MM.1S (cell line): ENCODE data around the gene LANCL3.
A peak's percentile ranks its signal among the peaks of the same experiment; 100 is the strongest.

Source experiments
- DNase-seq: peaks from one replicate; pipeline ENCODE4 v3.0.0-alpha.2; 2015
- H2AFZ ChIP-seq: fragments of 300-600 bp; sonication (generic); 2 replicates; pipeline ENCODE4 v1.6.0; 2016; ENCODE audit warnings: antibody characterized with exemption, low read length
- H3F3A ChIP-seq: fragments of 300-600 bp; sonication (generic); 2 replicates; pipeline ENCODE4 v1.6.1; 2016; ENCODE audit warnings: mild to moderate bottlenecking, antibody characterized with exemption, low read length, moderate library complexity, mixed read lengths; ENCODE audit not compliant: insufficient read depth
- H3K27ac ChIP-seq: fragments of 300-600 bp; sonication (generic); 2 replicates; pipeline ENCODE4 v1.5.1; 2016; ENCODE audit warnings: mild to moderate bottlenecking, low read length
- H3K27me3 ChIP-seq: fragments of 300-600 bp; sonication (generic); replicated peaks from 2 replicates; pipeline ENCODE4 v1.6.0; 2016; ENCODE audit warnings: low read length; ENCODE audit not compliant: insufficient read depth
- H3K36me3 ChIP-seq: fragments of 300-600 bp; sonication (generic); replicated peaks from 2 replicates; pipeline ENCODE4 v1.6.1; 2016; ENCODE audit warnings: mild to moderate bottlenecking, low read length, mixed read lengths; ENCODE audit not compliant: insufficient read depth
- H3K4me1 ChIP-seq: fragments of 300-600 bp; sonication (generic); 2 replicates; pipeline ENCODE4 v1.6.1; 2016; ENCODE audit warnings: low read length, mixed read lengths
- H3K4me2 ChIP-seq: fragments of 300-600 bp; sonication (generic); 2 replicates; pipeline ENCODE4 v1.6.0; 2016; ENCODE audit warnings: low read depth, low read length
- H3K4me3 ChIP-seq: fragments of 300-600 bp; sonication (generic); 2 replicates; pipeline ENCODE4 v1.5.1; 2016; ENCODE audit warnings: low read length, mixed read lengths
- H3K79me2 ChIP-seq: fragments of 300-600 bp; sonication (generic); 2 replicates; pipeline ENCODE4 v1.6.1; 2016; ENCODE audit warnings: mixed run types, low read length, mixed read lengths
- H3K9ac ChIP-seq: fragments of 300-600 bp; sonication (generic); 2 replicates; pipeline ENCODE4 v1.6.1; 2016; ENCODE audit warnings: low read length, mixed read lengths
- H3K9me2 ChIP-seq: fragments of 300-600 bp; sonication (generic); replicated peaks from 2 replicates; pipeline ENCODE4 v1.6.1; 2016; ENCODE audit warnings: mild to moderate bottlenecking, low read length, mixed read lengths; ENCODE audit not compliant: insufficient read depth
- H3K9me3 ChIP-seq: fragments of 300-600 bp; sonication (generic); replicated peaks from 2 replicates; pipeline ENCODE4 v1.6.1; 2016; ENCODE audit warnings: mild to moderate bottlenecking, low read length, mixed read lengths; ENCODE audit not compliant: insufficient read depth
- H4K20me1 ChIP-seq: fragments of 300-600 bp; sonication (generic); 2 replicates; pipeline ENCODE4 v1.6.1; 2016; ENCODE audit warnings: mild to moderate bottlenecking, low read length, moderate library complexity, mixed read lengths; ENCODE audit not compliant: insufficient read depth
- EZH2 ChIP-seq: fragments of 300-600 bp; sonication (generic); optimal IDR thresholded peaks from 2 replicates; pipeline ENCODE3; 2017; ENCODE audit warnings: low read depth, mild to moderate bottlenecking, antibody characterized with exemption, low read length, mixed read lengths
- EZH2phosphoT487 ChIP-seq: fragments of 300-600 bp; sonication (generic); IDR thresholded peaks from 2 replicates; pipeline ENCODE4 v1.6.1; 2018; ENCODE audit warnings: antibody characterized with exemption, low read length
- TF ChIP-seq, protein P1 (sequence below): fragments of 300-600 bp; sonication (generic); IDR thresholded peaks from 2 replicates; pipeline ENCODE4 v1.5.1; 2016; ENCODE audit warnings: antibody characterized with exemption, low read length, mixed read lengths

The LANCL3 gene

DNA sequence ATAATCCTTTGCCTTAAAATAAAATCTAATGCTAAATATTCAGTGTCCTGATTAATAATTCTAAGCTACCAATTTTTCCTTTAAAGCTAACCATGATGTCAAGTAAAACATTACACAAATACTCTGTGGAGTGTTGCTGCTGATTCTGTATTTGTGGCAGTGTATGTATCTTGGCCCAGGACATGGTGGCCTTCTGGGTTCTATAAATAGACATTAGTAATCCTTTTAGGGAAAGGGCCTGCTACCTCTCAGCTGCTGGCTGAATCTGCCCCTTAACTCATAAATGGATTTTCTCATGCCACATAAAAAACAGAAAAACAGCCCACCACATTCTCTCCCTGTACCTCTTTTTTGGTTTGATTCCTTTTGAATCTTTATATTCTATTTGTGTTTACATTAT lies 113.0 kb downstream of the LANCL3 start:
- Histone ChIP-seq H3K27ac (peak overlapping the region; percentile 88; the same call in 1 of the 2 replicates), H2AFZ (no peak overlapping the region), H3K4me2 (peak overlapping the region; percentile 73; the same call in 1 of the 2 replicates), H3K79me2 (no peaks in the 10 kb centered on the region), H3K4me1 (peaks cover 52% of the 10 kb centered on the region), H3K9me3 (no peaks in the 10 kb centered on the region), H3K9me2 (no peaks in the 10 kb centered on the region), H3K9ac (no peak overlapping the region), H4K20me1 (no peaks in the 10 kb centered on the region), H3K27me3 (no peaks in the 10 kb centered on the region), H3F3A (peaks cover 27% of the 10 kb centered on the region), H3K4me3 (no peak overlapping the region), H3K36me3 (no peaks in the 10 kb centered on the region)
- DNase-seq, result no peak
- TF ChIP-seq EZH2phosphoT487 (no peak), EZH2 (no peak)
- TF ChIP-seq, protein P1, sequence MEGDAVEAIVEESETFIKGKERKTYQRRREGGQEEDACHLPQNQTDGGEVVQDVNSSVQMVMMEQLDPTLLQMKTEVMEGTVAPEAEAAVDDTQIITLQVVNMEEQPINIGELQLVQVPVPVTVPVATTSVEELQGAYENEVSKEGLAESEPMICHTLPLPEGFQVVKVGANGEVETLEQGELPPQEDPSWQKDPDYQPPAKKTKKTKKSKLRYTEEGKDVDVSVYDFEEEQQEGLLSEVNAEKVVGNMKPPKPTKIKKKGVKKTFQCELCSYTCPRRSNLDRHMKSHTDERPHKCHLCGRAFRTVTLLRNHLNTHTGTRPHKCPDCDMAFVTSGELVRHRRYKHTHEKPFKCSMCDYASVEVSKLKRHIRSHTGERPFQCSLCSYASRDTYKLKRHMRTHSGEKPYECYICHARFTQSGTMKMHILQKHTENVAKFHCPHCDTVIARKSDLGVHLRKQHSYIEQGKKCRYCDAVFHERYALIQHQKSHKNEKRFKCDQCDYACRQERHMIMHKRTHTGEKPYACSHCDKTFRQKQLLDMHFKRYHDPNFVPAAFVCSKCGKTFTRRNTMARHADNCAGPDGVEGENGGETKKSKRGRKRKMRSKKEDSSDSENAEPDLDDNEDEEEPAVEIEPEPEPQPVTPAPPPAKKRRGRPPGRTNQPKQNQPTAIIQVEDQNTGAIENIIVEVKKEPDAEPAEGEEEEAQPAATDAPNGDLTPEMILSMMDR, result no peak

GRCh38 chrX:37684973-37685372 lies 113.5 kb downstream of the LANCL3 start:
- no peaks in the 10 kb centered on the region for H3K79me2 ChIP-seq
- TF ChIP-seq, protein P1, result no peak
- TF ChIP-seq EZH2phosphoT487 (no peak), EZH2 (no peak)
- H4K20me1 ChIP-seq, result no peaks in the 10 kb centered on the region
- H3K9me2 ChIP-seq, result no peaks in the 10 kb centered on the region
- peak overlapping the region; percentile 47 for H3K4me3 ChIP-seq
- H3F3A ChIP-seq, result peaks cover 27% of the 10 kb centered on the region
- peaks cover 47% of the 10 kb centered on the region for H3K4me1 ChIP-seq
- DNase-seq, result no peak
- no peaks in the 10 kb centered on the region for H3K36me3 ChIP-seq
- H3K9me3 ChIP-seq, result no peaks in the 10 kb centered on the region
- peak overlapping the region; percentile 73; the same call in 1 of the 2 replicates for H3K4me2 ChIP-seq
- no peaks in the 10 kb centered on the region for H3K27me3 ChIP-seq
- peak overlapping the region; percentile 72 for H3K9ac ChIP-seq
- 0 out of 2 replicates have a peak overlapping the region, but pooled peaks have one; percentile 16 for H2AFZ ChIP-seq
- peak overlapping the region; percentile 88; the same call in 1 of the 2 replicates for H3K27ac ChIP-seq

DNA sequence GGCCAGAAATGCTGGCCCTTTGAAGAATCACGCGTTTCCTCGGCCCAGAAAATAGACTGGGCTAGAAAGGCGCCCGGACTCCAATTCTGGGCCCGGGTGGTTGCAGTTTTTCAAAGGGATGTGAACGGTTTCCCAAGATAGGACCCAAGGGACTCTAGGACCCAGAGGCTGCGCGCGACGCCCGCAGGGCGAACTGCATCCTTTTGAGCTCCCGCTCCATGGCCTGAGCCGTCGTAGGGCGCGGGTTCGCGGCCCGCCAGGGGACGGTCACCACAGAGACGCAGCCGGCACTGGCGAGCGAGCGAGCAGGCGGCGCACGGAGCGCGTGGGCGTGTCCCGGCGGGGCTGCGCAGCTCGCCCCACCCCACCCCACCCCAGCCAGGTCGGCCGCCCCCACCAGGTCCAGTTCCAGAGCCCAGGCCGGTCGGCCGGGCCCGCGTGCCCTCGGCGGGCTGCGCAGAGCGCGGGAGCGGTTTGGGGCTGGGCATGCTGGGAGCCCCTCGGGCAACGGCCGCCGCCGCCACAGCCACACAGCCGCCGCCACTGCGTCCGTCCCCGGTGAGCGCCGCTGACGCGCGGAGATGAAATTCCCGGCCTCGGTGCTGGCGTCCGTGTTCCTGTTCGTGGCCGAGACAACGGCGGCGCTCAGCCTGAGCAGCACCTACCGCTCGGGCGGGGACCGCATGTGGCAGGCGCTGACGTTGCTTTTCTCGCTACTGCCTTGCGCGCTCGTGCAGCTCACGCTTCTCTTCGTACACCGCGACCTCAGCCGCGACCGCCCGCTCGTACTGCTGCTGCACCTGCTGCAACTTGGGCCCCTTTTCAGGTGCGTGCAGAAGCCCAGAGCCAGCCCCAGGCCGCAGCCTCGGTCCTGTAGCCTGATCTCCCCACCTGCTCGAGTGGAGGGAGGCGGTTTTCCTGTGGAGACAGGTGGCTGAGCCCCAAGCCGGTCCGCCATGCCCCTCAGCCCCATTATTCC lies 114.2 kb downstream of the LANCL3 start, which contains the start of gene XK:
Gene XK (plus strand): TSS at position 411 of the 979 bp plus-strand sequence. CDS start 171 bp downstream, at position 582.
- Histone ChIP-seq H4K20me1 (no peaks in the 10 kb centered on the region), H3F3A (peaks cover 27% of the 10 kb centered on the region), H3K27me3 (no peaks in the 10 kb centered on the region), H3K9ac (peak within 1 kb of the TSS; percentile 72), H3K9me2 (no peaks in the 10 kb centered on the region), H3K79me2 (no peaks in the 10 kb centered on the region), H3K4me3 (peak within 1 kb of the TSS; percentile 51), H2AFZ (peak within 1 kb of the TSS; percentile 35; the same call in 1 of the 2 replicates), H3K4me1 (peaks cover 40% of the 10 kb centered on the region), H3K36me3 (no peaks in the 10 kb centered on the region), H3K9me3 (no peaks in the 10 kb centered on the region), H3K27ac (peak within 1 kb of the TSS; percentile 88), H3K4me2 (peak within 1 kb of the TSS; percentile 73)
- TF ChIP-seq, protein P1, result no peak
- TF ChIP-seq EZH2phosphoT487 (no peak), EZH2 (no peak)
- peak; percentile 92 for DNase-seq
